Pancreas (tissue), 10 donors: Measurements from ENCODE around the gene SNRNP200. TPM values are rescaled to one million over a fixed set of nuclear protein-coding genes. Genes with fewer than 3 reads are reported as not detected.

Experiments
- ATAC-seq, 4 donors: fragments of 200-7000 bp; cut with Tn5 transposase; one replicate each; pipeline versions ENCODE4 v1.8.0 to v1.9.1; 2020; ENCODE audit warnings: mild to moderate bottlenecking in 4 of 4, moderate library complexity in 4 of 4
- DNase-seq, 6 donors: peaks; one replicate each; pipeline ENCODE4 v3.0.0-alpha.2; 2020
- FAIRE-seq: peaks from 2 replicates; lab custom pipeline; 2012; peaks lifted over from hg19 to GRCh38; lab: Jason Lieb, UNC
- H3K27ac ChIP-seq, 4 donors: fragments of 200-600 bp; sonication (generic); 1 replicate in 3 of 4; 2 replicates in 1 of 4; pipeline versions ENCODE4 v1.5.0 to v1.8.0; 2020
- H3K27me3 ChIP-seq, 4 donors: fragments of 200-600 bp; one replicate each; pipeline ENCODE4 v1.8.0; 2021
- H3K36me3 ChIP-seq, 3 donors: fragments of 200-600 bp; sonication (generic) in 1 of 3; one replicate each; pipeline versions ENCODE4 v1.5.0 to v1.8.0; 2020 to 2021
- H3K4me1 ChIP-seq, 3 donors: fragments of 200-600 bp; one replicate each; pipeline ENCODE4 v1.8.0; 2021
- H3K4me3 ChIP-seq, 4 donors: fragments of 200-600 bp; sonication (generic) in 2 of 4; one replicate each; pipeline versions ENCODE4 v1.5.0 to v1.8.0; 2020 to 2021
- H3K9me3 ChIP-seq, 4 donors: fragments of 200-600 bp; one replicate each; pipeline ENCODE4 v1.8.0; 2021
- WGBS, 2 donors: extraction: QIAGEN DNeasy Blood & Tissue Kit; methylation state at CpG; one replicate each; pipeline ENCODE4 v1.1.7; 2013; 5-methylcytosine and 5-hydroxymethylcytosine counted together
- intact Hi-C, 3 donors: fragments of 100-400 bp; cut with DNase I; formaldehyde crosslinking; loops; one replicate each; pipeline versions ENCODE4 v1.11.1 to v1.14.2; 2022
- polyA plus RNA-seq, 2 donors: library from polyadenylated mRNA; stranded (reverse); fragments of 200-250 nt; gene quantifications; one replicate each; pipeline ENCODE4 v1.2.3, GENCODE V29; 2013
- total RNA-seq, 6 donors: library from RNA; stranded (reverse); fragmentation: NEBNext Ultra II Directional in 4 of 6; extraction: Animal tissue kit (Norgen Biotek cat#: 25700) in 4 of 6; gene quantifications; one replicate each; pipeline versions ENCODE4 v1.2.1 to v1.2.4, GENCODE V29; 2021 to 2023
- TF ChIP-seq, protein P1 (sequence below), 4 donors: fragments of 200-600 bp; sonication (generic) in 3 of 4; IDR thresholded peaks; one replicate each; pipeline versions ENCODE4 v1.5.0 to v1.8.0; 2021; ENCODE audit warnings: antibody characterized with exemption in 4 of 4
- donor health status: healthy with polysubstance abuse.
- donor health status: DM: no; HTN: no; CAD: no; lungs with moderate emphysema.
- donor health status: DM: no; HTN: no; CAD: no.
- donor health status: control.
- donor health status: control.
- donor health status: Bipolar disorder and iron deficiency.
- donor health status: DM: yes; HTN: yes; CAD: no.
- donor health status: DM: no; HTN: no; CAD: no.
- donor health status: DM: no; HTN: no; CAD: no.
- donor health status: DM: yes; HTN: yes; CAD: no.

Gene SNRNP200
- total and polyA plus RNA-seq, 8 donors = 42.1 to 87.7 (median 50.3) TPM

DNA sequence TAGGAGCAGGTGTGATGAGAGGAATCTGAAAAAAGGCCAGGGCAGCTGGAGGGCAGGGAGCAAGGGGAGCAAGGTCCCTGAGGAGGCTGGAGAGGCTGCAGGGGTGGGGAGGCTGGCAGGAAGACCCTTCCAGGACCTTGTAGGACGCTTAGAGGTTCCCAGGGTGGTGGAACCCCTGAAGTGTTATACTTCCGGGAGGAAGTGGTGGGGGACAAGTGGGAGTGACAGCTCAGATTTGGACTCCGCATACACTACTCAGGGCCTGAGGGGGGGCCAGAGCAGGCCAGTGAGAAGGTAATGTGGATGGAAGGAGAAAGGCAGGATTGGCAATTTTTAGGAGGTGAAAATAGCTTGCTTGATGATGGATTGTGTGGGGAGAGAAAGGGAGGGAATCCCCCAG, 28.4 kb upstream of the SNRNP200 start:
- no peak for ATAC-seq
- peaks cover 0 to 5% (median 3%) of the 10 kb centered on the region in 3 donors for H3K4me1 ChIP-seq
- no peak for DNase-seq
- no peaks in the 10 kb centered on the region for H3K36me3 ChIP-seq
- H3K9me3 ChIP-seq = no peaks in the 10 kb centered on the region
- intact Hi-C loops = no loop called here
- H3K27me3 ChIP-seq = no peaks in the 10 kb centered on the region
- no peak for FAIRE-seq
- WGBS, 2 donors = 80 to 83% methylated on average over 3 of the region's 3 CpGs
- TF ChIP-seq, protein P1, sequence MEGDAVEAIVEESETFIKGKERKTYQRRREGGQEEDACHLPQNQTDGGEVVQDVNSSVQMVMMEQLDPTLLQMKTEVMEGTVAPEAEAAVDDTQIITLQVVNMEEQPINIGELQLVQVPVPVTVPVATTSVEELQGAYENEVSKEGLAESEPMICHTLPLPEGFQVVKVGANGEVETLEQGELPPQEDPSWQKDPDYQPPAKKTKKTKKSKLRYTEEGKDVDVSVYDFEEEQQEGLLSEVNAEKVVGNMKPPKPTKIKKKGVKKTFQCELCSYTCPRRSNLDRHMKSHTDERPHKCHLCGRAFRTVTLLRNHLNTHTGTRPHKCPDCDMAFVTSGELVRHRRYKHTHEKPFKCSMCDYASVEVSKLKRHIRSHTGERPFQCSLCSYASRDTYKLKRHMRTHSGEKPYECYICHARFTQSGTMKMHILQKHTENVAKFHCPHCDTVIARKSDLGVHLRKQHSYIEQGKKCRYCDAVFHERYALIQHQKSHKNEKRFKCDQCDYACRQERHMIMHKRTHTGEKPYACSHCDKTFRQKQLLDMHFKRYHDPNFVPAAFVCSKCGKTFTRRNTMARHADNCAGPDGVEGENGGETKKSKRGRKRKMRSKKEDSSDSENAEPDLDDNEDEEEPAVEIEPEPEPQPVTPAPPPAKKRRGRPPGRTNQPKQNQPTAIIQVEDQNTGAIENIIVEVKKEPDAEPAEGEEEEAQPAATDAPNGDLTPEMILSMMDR (IDR thresholded peaks at IDR 0.05) = no peak
- H3K4me3 ChIP-seq = no peak overlapping the region
- H3K27ac ChIP-seq = no peak overlapping the region

DNA sequence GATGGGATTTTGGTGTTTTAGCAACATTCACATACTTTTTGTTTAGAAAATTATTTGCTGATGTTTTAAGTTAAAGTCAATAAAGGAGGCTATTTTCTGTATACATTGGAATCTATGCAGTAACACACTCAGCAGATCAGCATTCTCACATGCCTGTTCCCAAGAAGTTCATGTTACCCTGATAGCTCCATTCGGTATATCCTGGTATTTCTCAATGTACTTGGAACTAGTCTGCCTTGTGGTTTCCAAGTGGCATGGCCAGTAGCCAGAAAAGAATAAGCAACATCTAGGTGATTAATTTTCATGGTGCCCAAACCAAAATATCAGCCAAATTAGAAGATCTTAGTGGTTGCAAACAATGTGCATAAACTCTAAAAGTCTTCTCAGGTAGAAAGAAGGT, 25.1 kb upstream of the SNRNP200 start:
- Histone ChIP-seq H3K36me3 (no peaks in the 10 kb centered on the region), H3K9me3 (no peaks in the 10 kb centered on the region), H3K4me1 (peaks cover 0 to 5% (median 0%) of the 10 kb centered on the region in 3 donors), H3K27me3 (no peaks in the 10 kb centered on the region), H3K27ac (no peak overlapping the region), H3K4me3 (no peak overlapping the region)
- DNase-seq (no peak), ATAC-seq (no peak), FAIRE-seq (no peak)
- intact Hi-C loops = no loop called here
- 3 to 10% methylated on average over 1 of the region's 1 CpG for WGBS, 2 donors
- TF ChIP-seq, protein P1 (IDR thresholded peaks at IDR 0.05) = no peak

- TF ChIP-seq, protein P1 (IDR thresholded peaks at IDR 0.05) = no peak
- Histone ChIP-seq H3K4me1 (peaks cover 0 to 3% (median 0%) of the 10 kb centered on the region in 3 donors), H3K27ac (no peak overlapping the region), H3K4me3 (no peak overlapping the region), H3K36me3 (no peaks in the 10 kb centered on the region), H3K9me3 (no peaks in the 10 kb centered on the region), H3K27me3 (no peaks in the 10 kb centered on the region)
- DNase-seq = no peak
- intact Hi-C loops = no loop called here
- ATAC-seq = no peak
- no peak for FAIRE-seq
- WGBS, 2 donors = 90 to 96% methylated on average over 6 of the region's 6 CpGs
These were observed 24.5 kb upstream of the SNRNP200 start for GRCh38 chr2:96329874-96330273.

- 67 to 70% methylated on average over 1 of the region's 1 CpG for WGBS, 2 donors
- Histone ChIP-seq H3K27ac (no peak overlapping the region), H3K36me3 (no peaks in the 10 kb centered on the region), H3K9me3 (no peaks in the 10 kb centered on the region), H3K27me3 (no peaks in the 10 kb centered on the region), H3K4me1 (no peaks in the 10 kb centered on the region), H3K4me3 (no peak overlapping the region)
- no peak for ATAC-seq
- TF ChIP-seq, protein P1 (IDR thresholded peaks at IDR 0.05) = no peak
- intact Hi-C loops = no loop called here
- no peak for DNase-seq
- no peak for FAIRE-seq
These were observed 24.1 kb upstream of the SNRNP200 start for GRCh38 chr2:96329456-96329855.

GRCh38 chr2:96326990-96327820, 21.9 kb upstream of the SNRNP200 start:
- intact Hi-C loops = no loop called here
- no peak for DNase-seq
- 92 to 94% methylated on average over 21 of the region's 21 CpGs for WGBS, 2 donors
- no peak for ATAC-seq
- H3K9me3 ChIP-seq = no peaks in the 10 kb centered on the region
- H3K27ac ChIP-seq = no peak overlapping the region
- H3K27me3 ChIP-seq = peaks cover 0 to 11% (median 3%) of the 10 kb centered on the region in 4 donors
- H3K4me3 ChIP-seq = no peak overlapping the region
- no peaks in the 10 kb centered on the region for H3K36me3 ChIP-seq
- TF ChIP-seq, protein P1 (IDR thresholded peaks at IDR 0.05) = no peak
- H3K4me1 ChIP-seq = no peaks in the 10 kb centered on the region
- no peak for FAIRE-seq
